Right renal pelvis (tissue), 4 donors: ENCODE data around the gene GPC4. TPM values are rescaled to one million over a fixed set of nuclear protein-coding genes. Genes with fewer than 3 reads are reported as not detected.
A peak's percentile ranks its signal among the peaks of the same experiment; 100 is the strongest.
"Not testable (repeated sequence)": the region's sequence is repeated elsewhere in the genome, so short reads cannot be mapped to it uniquely, and the experiment has no call there.

ENCODE experiments used
- DNase-seq, 4 donors: peaks; one replicate each; pipeline ENCODE4 v3.0.0-alpha.2; 2013; ENCODE audit warnings: low read depth in 4 of 4, low spot score in 3 of 4, missing footprints in 1 of 4
- polyA plus RNA-seq, 4 donors: library from polyadenylated mRNA; unstranded; fragments of 120-200 nt; gene quantifications; one replicate each; pipeline ENCODE4 v1.2.1, GENCODE V29; 2013; ENCODE audit not compliant: insufficient read length in 4 of 4

GPC4 gene
- polyA plus RNA-seq, 4 donors, result 20.8 to 25.2 (median 23.3) TPM

DNA sequence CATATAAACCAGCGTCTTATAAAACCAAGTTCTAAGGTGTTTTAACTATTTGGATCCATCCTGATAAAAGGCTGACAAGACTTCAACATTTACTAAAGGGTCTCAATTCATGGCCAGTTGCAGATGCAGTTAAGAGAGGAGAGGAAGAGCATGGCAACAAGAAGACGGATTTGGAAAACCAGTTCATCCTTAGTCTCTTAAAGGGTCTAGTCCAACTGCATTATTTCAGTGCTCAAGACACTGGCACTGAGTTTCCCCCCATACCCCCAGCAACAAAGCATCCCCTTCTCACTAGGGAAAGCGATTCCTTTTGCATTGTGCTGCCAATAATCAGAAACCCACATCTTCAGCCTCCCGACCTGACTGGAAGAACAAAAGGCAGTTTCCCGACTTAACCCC is 106.8 kb downstream of the GPC4 start:
- DNase-seq, result no peak

GRCh38 chrX:133307637-133308498 is 107.4 kb downstream of the GPC4 start:
- DNase-seq, result no peak

GRCh38 chrX:133307094-133307493 is 108.2 kb downstream of the GPC4 start:
- DNase-seq, result no peak

DNA sequence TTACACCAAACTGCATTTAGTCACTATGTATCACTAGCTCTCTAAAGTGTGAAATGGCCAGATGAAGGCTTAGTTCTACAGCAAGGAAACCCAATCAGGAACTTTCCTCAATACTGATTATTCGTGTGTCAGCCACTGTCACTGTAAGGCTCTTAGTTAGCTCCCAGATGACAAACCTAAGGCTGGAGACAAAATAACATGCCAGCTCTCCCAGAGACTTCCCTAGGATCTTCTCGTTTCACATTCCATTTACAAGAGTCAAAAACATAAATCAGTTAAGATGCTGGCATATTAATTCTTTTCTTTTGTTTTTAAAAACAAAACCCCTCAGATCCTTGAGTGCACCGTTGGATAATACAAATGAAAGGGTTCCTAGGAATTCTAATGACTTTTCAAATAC is 109.0 kb downstream of the GPC4 start:
- DNase-seq, result no peak

DNA sequence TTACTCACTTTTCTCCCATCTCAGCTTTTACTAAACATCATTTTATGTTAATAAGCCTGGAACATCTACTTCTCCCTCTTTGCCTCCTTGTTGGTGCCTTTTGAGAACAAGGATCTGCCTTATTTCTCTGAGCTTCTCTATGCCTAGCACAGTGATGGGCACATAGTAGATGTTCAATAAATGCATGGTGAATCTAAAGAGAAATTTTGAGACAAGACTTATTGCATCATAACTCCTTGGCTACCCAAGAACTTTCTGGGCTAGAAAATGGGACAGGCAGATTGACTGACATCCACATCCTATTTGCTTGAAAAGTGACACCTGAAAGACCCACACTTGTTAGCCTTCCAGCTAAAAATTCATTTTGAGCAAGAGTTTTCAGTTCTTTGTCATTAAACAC is 109.9 kb downstream of the GPC4 start:
- DNase-seq, result no peak

- DNase-seq, result no peak
Observed at GRCh38 chrX:133302775-133303445, 112.4 kb downstream of the GPC4 start.

DNA sequence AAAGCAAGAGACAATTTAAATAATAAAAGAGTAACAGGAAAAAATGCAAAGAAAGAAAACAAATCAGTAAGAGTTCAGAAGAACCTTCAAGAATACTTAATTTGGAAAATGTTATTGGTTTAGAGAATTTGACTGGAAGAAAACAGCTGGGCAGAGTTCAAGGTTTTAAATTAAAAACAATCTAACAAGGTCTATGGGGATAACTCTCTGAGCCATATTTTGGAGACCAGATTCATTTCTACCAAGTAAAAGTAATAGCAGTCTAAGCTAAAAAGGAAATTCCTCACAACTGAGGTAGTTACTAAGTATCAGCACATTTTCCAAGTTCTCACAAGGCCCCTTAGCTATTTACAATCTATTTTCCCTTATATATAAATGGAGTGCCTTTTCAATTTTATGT is 114.7 kb downstream of the GPC4 start:
- DNase-seq, result no peak

DNA sequence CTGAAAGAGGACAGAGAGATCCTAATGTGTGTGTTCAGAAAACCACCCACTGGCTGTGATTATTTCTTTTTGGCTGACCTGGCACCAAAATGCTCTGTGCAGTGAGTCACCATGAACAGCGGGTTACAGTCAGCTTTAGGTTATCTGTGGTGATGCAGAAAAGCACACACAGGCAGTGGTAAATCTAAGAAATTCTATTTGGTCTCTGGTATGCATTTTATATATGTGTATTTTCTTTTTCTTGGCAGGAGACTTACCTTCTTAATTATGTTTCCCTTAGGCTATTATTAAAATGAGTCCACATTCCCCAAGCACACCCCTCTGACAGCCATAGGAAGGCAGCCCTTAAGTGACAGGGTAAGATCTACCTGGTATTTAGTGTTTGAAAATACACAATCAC is 118.0 kb downstream of the GPC4 start:
- no peak for DNase-seq

- DNase-seq, result no peak
Observed at GRCh38 chrX:133294126-133294525, 121.2 kb downstream of the GPC4 start.

- no peak for DNase-seq
Observed at GRCh38 chrX:133290076-133290475, 125.2 kb downstream of the GPC4 start.

GRCh38 chrX:133287860-133288259 is 127.4 kb downstream of the GPC4 start:
- no peak for DNase-seq

DNA sequence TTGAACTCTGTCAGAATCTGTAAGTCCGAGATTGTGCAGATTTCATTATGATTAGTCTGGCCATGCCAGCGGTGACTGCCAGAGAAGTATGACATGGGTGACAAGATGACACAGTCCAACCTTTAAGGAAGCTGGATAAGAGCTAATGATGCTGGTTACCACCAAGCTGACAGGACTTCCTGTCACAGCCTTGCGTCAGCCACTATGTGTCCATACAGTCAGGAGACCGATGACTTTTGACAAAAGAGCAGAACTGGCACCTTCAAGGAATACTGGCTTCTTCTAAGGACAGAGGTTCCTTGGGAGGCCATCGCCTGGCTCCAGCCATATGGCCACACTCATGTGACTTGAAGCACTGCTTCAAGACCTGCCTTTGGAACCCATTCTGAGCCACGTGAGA is 129.9 kb downstream of the GPC4 start:
- no peak for DNase-seq

DNA sequence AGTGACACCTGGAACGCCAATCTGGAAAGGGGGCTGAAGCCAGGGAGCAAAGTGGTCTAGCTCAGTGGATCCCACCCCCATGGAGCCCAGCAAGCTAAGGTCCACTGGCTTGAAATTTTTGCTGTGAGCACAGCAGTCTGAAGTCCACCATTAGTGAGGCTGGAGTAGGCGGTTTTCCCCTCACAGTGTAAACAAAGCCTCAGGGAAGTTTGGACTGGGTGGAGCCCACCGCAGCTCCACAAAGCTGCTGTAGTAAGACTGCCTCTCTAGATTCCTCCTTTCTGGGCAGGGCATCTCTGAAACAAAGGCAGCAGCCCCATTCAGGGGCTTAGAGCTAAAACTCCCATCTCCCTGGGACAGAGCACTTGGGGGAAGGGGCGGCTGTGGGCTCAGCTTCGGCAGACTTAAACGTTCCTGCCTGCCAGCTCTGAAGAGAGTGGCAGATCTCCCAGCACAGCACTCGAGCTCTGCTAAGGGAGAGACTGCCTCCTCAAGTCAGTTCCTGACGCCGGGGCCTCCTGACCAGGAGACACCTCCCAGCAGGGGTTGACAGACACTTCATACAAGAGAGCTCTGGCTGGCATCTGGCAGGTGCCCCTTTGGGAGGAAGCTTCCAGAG is 136.1 kb downstream of the GPC4 start:
- not testable (repeated sequence) for DNase-seq

GRCh38 chrX:133273180-133273579 is 142.1 kb downstream of the GPC4 start:
- DNase-seq, result no peak

DNA sequence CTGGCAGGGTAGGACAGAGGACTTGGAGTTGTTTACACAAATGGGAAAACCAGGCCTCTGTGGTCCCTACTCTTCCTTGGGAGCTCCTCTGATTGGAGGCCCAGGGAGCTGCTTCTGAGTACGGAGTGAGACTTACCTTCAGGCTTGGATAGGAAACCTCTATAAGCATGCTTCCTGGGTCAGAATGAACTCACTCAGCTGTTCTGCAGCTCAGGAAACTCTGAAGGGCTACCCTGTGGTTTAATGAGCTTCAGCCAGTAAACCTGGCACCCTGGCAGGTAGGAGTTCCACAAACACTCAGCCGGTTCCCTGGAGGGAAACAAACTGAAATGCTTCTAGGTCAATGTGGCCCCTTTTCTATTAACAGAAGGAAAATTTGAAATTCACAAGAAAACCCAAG is 146.1 kb downstream of the GPC4 start:
- no peak for DNase-seq

DNA sequence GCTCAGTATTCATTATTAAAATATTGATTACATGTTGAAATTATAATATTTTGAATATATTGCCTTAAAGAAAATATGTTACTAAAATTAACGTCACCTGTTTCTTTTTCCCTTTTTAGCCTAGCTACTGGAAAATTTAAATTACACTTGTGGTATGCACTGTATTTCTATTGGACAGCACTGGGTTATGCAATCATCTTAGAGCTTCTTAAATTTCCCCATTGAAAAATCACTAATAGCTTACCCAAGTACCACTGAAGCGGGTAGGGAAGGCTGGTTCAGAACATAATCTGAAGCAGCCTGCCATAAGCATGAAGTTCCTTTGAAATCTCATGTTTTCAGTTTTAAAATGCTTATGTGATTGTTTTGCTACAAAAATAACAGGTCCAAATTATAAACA is 147.7 kb downstream of the GPC4 start:
- no peak for DNase-seq

- DNase-seq, result peak in 1 of 4 donors; percentile 10
Observed at GRCh38 chrX:133265331-133265730, 150.0 kb downstream of the GPC4 start.

GRCh38 chrX:133258481-133258880 is 156.8 kb downstream of the GPC4 start:
- no peak for DNase-seq

- no peak for DNase-seq
Observed at GRCh38 chrX:133254666-133255065, 160.6 kb downstream of the GPC4 start.

DNA sequence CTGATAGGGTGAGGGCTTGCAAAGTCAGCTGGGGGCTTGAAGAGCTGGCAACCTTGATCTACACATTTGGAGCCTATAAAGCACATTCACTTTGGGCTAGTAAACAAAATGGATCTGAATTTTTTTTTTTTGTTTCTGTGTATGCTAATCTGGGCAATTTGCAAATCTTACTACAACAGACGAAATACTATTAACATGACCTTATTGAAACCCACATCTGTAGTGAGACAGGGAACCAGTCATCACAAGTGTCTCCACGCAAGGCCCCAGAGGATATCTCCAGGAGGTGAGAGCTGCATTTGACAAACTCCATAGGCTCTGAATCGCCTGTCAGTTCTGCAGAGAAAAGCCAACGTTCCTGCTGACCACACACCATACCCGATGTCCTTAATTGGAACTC is 164.1 kb downstream of the GPC4 start:
- DNase-seq, result no peak

- no peak for DNase-seq
Observed at GRCh38 chrX:133250184-133251100, 164.8 kb downstream of the GPC4 start.
